Adrenal gland (tissue), 12 donors: ENCODE measurements around the gene ABO. TPM values are rescaled to one million over a fixed set of nuclear protein-coding genes. Genes with fewer than 3 reads are reported as not detected.
"Not testable (repeated sequence)": the region's sequence is repeated elsewhere in the genome, so short reads cannot be mapped to it uniquely, and the experiment has no call there.

Experiments used
- DNase-seq, 7 donors: peaks; one replicate each; pipeline ENCODE4 v3.0.0-alpha.2; 2019 to 2020
- H3K27ac ChIP-seq, 5 donors: fragments of 200-600 bp; sonication (generic) in 4 of 5; 1 replicate in 3 of 5; 2 replicates in 2 of 5; pipeline versions ENCODE4 v1.5.1 to v1.8.0; 2016 to 2020; ENCODE audit warnings: mild to moderate bottlenecking in 1 of 5
- H3K27me3 ChIP-seq: fragments of 200-600 bp; 2 replicates; pipeline ENCODE4 v1.8.0; 2021
- H3K36me3 ChIP-seq, 2 donors: fragments of 200-600 bp; replicated peaks in 1 of 2; 1 replicate in 1 of 2; 2 replicates in 1 of 2; pipeline versions ENCODE4 v1.5.1 to v1.8.0; 2018 to 2022
- H3K4me1 ChIP-seq, 2 donors: fragments of 200-600 bp; replicated peaks in 1 of 2; 1 replicate in 1 of 2; 2 replicates in 1 of 2; pipeline versions ENCODE4 v1.5.1 to v1.8.0; 2018 to 2021
- H3K4me3 ChIP-seq, 4 donors: fragments of 200-600 bp; sonication (generic) in 3 of 4; one replicate each; pipeline ENCODE4 v1.5.1; 2016 to 2018
- H3K9me3 ChIP-seq, 3 donors: fragments of 200-600 bp; sonication (generic) in 1 of 3; replicated peaks in 1 of 3; 1 replicate in 2 of 3; 2 replicates in 1 of 3; pipeline versions ENCODE4 v1.5.1 to v1.8.0; 2016 to 2021
- POLR2A ChIP-seq, 2 donors: fragments of 450-650 bp; IDR thresholded peaks; one replicate each; pipeline ENCODE4 v1.6.1; 2017; ENCODE audit warnings: antibody characterized with exemption in 2 of 2, mild to moderate bottlenecking in 2 of 2, moderate library complexity in 1 of 2
- WGBS, 4 donors: extraction: QIAGEN DNeasy Blood & Tissue Kit in 2 of 4; methylation state at CpG; one replicate each; pipeline versions ENCODE4 v1.1.5 to v1.1.7; 2013 to 2017; 5-methylcytosine and 5-hydroxymethylcytosine counted together
- intact Hi-C, 2 donors: fragments of 100-400 bp; cut with DNase I; formaldehyde crosslinking; loops; one replicate each; pipeline versions ENCODE4 v1.14.1 to v1.15.0; 2022 to 2023
- polyA plus RNA-seq, 3 donors: library from polyadenylated mRNA; stranded (reverse); fragments of 200-250 nt in 2 of 3; fragments of 350-450 nt in 1 of 3; fragmentation: Illumina TruSeq in 1 of 3; extraction: RNeasy Lipid Tissue Mini Kit (QIAGEN cat#74804) in 1 of 3; gene quantifications; one replicate each; pipeline ENCODE4 v1.2.3, GENCODE V29; 2013 to 2014
- total RNA-seq, 9 donors: library from RNA; depleted of rRNA in 4 of 9; stranded (reverse); fragments of >200 nt in 4 of 9; fragments of 120-200 nt in 1 of 9; fragmentation: NEBNext Ultra II Directional in 1 of 9; extraction: Animal tissue kit (Norgen Biotek cat#: 25700) in 1 of 9; gene quantifications; one replicate each; pipeline versions ENCODE4 v1.1.0 to v1.2.4, GENCODE V29; 2013 to 2023
- TF ChIP-seq, protein P1 (sequence below), 6 experiments: fragments of 450-650 bp in 4 of 6; fragments of 200-600 bp in 2 of 6; sonication (generic) in 1 of 6; IDR thresholded peaks; 1 replicate in 5 of 6; 2 replicates in 1 of 6; pipeline versions ENCODE4 v1.5.1 to v1.8.0; 2016 to 2021; ENCODE audit warnings: antibody characterized with exemption in 6 of 6, mild to moderate bottlenecking in 2 of 6, moderate library complexity in 1 of 6
- donor health status: healthy with polysubstance abuse.
- donor health status: Bipolar disorder and iron deficiency.
- donor health status: DM: yes; HTN: yes; CAD: no.
- donor health status: DM: no; HTN: no; CAD: no.
- donor health status: DM: no; HTN: no; CAD: no.
- donor health status: DM: yes; HTN: yes; CAD: no.

The ABO gene
- total and polyA plus RNA-seq, 12 donors, result 2.9 to 43.1 (median 18.6) TPM

DNA sequence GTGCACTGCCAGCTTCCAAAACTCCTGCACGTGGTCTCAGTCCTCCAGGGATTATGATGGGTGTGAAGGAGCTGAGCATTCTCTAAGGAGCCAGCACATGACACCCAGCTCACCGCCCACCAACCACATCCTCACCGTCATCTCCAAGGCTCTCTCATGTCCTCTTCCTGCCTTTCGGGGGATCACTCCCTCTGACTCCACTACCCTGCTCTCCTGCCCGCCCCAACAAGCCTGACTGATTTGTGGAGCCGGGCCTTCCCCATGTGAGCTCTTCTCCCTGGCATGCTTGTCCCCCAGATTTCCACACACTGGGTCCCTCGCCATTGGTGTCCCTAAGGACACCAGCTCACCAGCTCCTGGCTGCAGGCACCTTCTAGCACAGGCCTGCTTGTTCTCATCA, 1.9 kb downstream of the ABO start:
- peak in 3 of 7 donors; percentile 14 to 28 (median 15) for DNase-seq
- Histone ChIP-seq H3K36me3 (no peaks in the 10 kb centered on the region), H3K27me3 (peaks cover 5% of the 10 kb centered on the region), H3K27ac (no peak overlapping the region), H3K9me3 (no peaks in the 10 kb centered on the region), H3K4me3 (no peak overlapping the region), H3K4me1 (peaks cover 23 to 31% of the 10 kb centered on the region in 2 donors)
- WGBS, 4 donors, result 83 to 89% (median 83%) methylated on average over 7 of the region's 7 CpGs
- TF ChIP-seq POLR2A (IDR thresholded peaks at IDR 0.05), result no peak
- TF ChIP-seq, protein P1, sequence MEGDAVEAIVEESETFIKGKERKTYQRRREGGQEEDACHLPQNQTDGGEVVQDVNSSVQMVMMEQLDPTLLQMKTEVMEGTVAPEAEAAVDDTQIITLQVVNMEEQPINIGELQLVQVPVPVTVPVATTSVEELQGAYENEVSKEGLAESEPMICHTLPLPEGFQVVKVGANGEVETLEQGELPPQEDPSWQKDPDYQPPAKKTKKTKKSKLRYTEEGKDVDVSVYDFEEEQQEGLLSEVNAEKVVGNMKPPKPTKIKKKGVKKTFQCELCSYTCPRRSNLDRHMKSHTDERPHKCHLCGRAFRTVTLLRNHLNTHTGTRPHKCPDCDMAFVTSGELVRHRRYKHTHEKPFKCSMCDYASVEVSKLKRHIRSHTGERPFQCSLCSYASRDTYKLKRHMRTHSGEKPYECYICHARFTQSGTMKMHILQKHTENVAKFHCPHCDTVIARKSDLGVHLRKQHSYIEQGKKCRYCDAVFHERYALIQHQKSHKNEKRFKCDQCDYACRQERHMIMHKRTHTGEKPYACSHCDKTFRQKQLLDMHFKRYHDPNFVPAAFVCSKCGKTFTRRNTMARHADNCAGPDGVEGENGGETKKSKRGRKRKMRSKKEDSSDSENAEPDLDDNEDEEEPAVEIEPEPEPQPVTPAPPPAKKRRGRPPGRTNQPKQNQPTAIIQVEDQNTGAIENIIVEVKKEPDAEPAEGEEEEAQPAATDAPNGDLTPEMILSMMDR (IDR thresholded peaks at IDR 0.05), result no peak
- intact Hi-C loops, result no loop called here

DNA sequence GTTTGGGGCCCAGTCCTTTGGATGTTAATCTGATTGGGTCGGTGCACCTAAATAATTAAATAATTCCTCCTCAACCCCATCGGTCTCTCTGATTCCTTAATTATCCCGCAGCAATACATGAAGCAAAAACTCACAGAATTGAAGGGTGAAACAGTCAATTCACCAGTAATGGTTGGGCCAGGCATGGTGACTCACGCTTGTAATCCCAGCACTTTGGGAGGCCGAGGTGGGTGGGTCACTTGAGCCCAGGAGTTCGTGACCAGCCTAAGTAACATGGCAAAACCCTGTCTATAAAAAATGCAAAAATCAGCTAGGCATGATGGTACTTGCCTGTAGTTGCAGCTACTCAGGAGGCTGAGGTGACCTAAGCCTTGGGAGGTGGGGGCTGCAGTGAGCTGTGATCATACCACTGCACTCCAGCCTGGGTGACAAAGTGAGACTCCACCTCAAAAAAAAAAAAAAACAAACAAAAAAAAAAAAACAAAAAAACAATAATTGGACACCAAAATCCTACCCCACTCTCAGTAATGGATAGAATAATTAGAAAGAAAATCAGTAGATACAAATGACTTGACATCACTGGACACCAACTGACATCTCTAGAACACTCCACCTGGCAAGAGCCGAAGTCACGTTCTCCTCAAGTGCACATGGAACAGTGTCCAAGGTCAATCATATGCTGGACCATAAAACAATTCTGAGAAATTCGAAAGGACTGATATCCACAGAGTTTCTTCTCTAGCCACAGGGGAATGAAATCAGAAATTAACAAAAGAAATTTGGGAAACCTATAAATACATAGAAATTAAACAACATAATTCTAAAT, 5.3 kb downstream of the ABO start:
- Histone ChIP-seq H3K4me1 (peaks cover 25 to 33% of the 10 kb centered on the region in 2 donors), H3K9me3 (no peaks in the 10 kb centered on the region), H3K27me3 (no peaks in the 10 kb centered on the region), H3K4me3 (no peak overlapping the region), H3K36me3 (no peaks in the 10 kb centered on the region), H3K27ac (peak overlapping the region; percentile 17 to 83 (median 74))
- DNase-seq, result peak in 5 of 7 donors; percentile 17 to 55 (median 37)
- 45 to 57% (median 48%) methylated on average over 9 of the region's 9 CpGs for WGBS, 4 donors
- TF ChIP-seq POLR2A (IDR thresholded peaks at IDR 0.05), result no peak
- TF ChIP-seq, protein P1 (IDR thresholded peaks at IDR 0.05), result no peak
- intact Hi-C loops, result no loop called here

DNA sequence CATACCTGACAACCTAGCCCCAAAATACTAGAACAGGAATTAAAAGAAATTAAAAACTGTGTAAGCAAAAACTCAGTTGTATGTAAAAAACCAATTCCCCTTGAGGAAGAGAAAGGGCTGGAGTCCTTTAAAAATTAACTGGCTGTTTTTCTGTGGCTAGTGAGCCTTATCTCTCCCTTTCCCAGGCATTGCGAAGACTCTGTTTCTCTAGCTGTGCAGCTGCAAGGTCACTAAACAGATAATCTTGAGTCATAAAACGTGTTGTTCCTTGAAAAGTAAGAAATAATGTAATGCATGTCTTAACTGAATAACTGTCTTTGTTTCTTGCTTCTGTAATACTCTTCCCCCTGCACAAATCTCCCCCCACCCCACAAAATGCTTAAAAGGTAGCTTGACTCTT, 5.9 kb downstream of the ABO start:
- H3K36me3 ChIP-seq, H3K9me3 ChIP-seq, intact Hi-C loops, H3K27me3 ChIP-seq, H3K4me3 ChIP-seq: not testable (repeated sequence)
- 21 to 36% (median 25%) methylated on average over 2 of the region's 2 CpGs for WGBS, 4 donors
- H3K4me1 ChIP-seq, result peaks cover 25 to 27% of the 10 kb centered on the region in 2 donors
- DNase-seq, result peak in 4 of 7 donors; percentile 16 to 50 (median 28)
- H3K27ac ChIP-seq, result peak overlapping the region; percentile 17 to 83 (median 74)
- peak in 1 of 2 donors; percentile 45 for TF ChIP-seq POLR2A (IDR thresholded peaks at IDR 0.05)

DNA sequence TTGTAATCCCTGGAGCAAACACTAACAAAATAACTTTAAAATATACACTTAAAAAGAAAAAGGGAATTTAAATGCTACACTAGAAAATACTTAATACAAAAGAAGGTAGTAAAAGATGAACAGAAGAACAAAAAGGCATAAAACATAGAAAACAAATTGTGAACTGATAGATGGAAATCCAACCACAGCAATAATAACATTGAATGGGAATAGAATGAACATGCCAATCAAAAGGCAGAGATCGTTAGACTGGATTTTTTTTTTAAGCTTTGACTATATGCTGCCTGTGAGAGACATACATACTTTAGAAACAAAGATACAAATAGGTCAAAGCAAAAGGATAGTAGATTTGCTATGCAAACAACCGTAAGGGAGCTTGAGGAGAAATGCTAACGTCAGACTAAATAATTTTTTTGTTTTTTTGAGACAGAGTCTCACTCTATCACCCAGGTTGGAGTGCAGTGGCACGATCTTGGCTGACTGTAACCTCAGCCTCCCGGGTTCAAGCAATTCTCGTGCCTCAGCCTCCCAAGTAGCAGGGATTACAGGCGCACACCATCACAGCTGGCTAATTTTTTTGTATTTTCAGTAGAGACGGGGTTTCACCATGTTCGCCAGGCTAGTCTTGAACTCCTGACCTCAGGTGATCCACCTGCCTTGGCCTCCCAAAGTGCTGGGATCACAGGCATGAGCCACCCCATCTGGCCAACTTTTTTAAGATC, 6.5 kb downstream of the ABO start:
- intact Hi-C loops, result no loop called here
- no peak overlapping the region for H3K4me3 ChIP-seq
- H3K9me3 ChIP-seq, result no peaks in the 10 kb centered on the region
- no peaks in the 10 kb centered on the region for H3K36me3 ChIP-seq
- H3K27me3 ChIP-seq, result no peaks in the 10 kb centered on the region
- 56 to 64% (median 62%) methylated on average over 9 of the region's 9 CpGs for WGBS, 4 donors
- peak in 1 of 7 donors; percentile 6 for DNase-seq
- H3K4me1 ChIP-seq, result peaks cover 25 to 27% of the 10 kb centered on the region in 2 donors
- peak overlapping the region; percentile 17 to 83 (median 60) for H3K27ac ChIP-seq
- TF ChIP-seq POLR2A (IDR thresholded peaks at IDR 0.05), result no peak
- TF ChIP-seq, protein P1 (IDR thresholded peaks at IDR 0.05), result no peak
